Measurements from ENCODE around the gene GPAT3. TPM values are rescaled to one million over a fixed set of nuclear protein-coding genes. Genes with fewer than 3 reads are reported as not detected.
A peak's percentile ranks its signal among the peaks of the same experiment; 100 is the strongest.
"Not testable (repeated sequence)": the region's sequence is repeated elsewhere in the genome, so short reads cannot be mapped to it uniquely, and the experiment has no call there.

The GPAT3 gene
- total RNA-seq, 1 donor from 2014 or later, result 9.1 TPM

DNA sequence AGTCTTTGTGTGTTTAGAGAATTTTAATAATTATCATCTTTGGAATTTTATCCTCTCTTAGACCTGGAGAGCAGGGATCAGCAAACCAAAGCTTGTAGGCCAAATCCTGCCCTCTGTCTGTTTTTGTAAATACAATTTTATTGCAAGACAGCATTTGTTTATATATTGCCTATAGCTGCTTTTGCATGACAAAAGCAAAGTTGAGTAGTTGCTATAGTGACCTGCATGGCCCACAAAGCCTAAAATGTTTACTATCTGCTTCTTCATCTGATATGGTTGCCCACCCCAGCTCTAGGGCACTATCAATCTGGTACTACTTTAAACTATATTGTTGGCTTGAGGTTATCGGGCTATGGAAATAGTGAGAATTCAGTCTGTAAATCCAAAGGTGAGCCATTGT, 80.3 kb downstream of the GPAT3 start:
- H3K27me3 ChIP-seq (ENCODE audit: control insufficient read depth, insufficient read depth, low read length), result no peaks in the 10 kb centered on the region
- no peak overlapping the region for H3K4me3 ChIP-seq (ENCODE audit: low read depth, low read length)
- no peak for DNase-seq (ENCODE audit: low read depth)
- H3K36me3 ChIP-seq (ENCODE audit: control insufficient read depth, insufficient read depth, low read length), result no peaks in the 10 kb centered on the region
- TF ChIP-seq CTCF (IDR thresholded peaks at IDR 0.05; ENCODE audit: insufficient read depth, low read length, poor library complexity, severe bottlenecking), result no peak

DNA sequence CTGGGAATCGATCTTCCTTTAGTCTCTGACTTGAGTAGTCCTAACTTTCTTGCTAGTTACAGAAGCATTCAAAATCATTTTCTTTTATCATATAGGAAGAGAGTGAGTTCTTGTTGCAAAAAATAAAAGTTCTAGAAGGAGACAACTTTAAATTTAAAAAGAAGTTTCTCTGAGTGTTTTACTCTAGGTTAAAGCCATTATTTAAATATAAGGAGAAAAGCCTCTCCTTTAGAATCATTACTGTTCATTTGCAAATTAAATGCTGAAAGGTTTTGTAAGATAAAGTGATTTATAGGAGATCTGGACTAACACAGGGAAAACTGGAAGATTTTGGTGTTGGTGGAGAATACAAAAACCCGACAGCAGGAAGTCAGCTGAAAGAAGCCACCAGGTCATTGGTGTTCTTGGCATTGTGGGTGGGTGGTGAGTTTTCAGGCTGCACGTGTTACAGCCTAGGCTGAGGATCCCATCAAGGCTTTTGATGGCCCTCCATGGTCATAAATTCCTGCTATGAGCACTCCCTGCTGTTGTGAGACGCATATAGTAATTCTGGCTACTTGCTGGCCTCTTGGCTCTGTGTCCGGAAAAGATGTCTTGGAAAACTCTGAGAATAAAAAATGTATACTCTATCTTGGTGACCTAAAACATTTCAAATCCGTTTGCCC, 81.6 kb downstream of the GPAT3 start:
- no peak for DNase-seq (ENCODE audit: low read depth)
- TF ChIP-seq CTCF (IDR thresholded peaks at IDR 0.05; ENCODE audit: insufficient read depth, low read length, poor library complexity, severe bottlenecking), result no peak
- H3K36me3 ChIP-seq (ENCODE audit: control insufficient read depth, insufficient read depth, low read length), result no peaks in the 10 kb centered on the region
- H3K27me3 ChIP-seq (ENCODE audit: control insufficient read depth, insufficient read depth, low read length), result no peaks in the 10 kb centered on the region
- no peak overlapping the region for H3K4me3 ChIP-seq (ENCODE audit: low read depth, low read length)

DNA sequence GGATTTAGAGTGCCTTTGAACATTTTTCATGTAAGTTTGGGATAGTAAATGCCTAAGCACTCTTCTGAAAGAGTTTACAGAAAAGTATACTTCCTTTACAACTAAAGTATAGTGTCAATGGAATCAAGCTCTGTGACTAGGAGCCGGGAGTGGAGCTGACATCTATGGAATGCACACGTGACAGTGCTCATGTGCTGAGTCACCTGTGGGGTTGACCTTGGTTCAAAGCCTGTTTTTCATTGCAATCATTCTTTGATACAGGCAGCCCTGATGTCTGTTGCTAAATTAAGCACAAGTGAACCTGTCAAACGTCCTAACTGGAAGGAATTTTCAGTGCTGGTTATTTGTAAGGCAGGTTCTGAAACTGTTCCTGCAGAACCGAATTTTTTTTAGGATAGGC, 82.5 kb downstream of the GPAT3 start:
- no peaks in the 10 kb centered on the region for H3K36me3 ChIP-seq (ENCODE audit: control insufficient read depth, insufficient read depth, low read length)
- no peak overlapping the region for H3K4me3 ChIP-seq (ENCODE audit: low read depth, low read length)
- TF ChIP-seq CTCF (IDR thresholded peaks at IDR 0.05; ENCODE audit: insufficient read depth, low read length, poor library complexity, severe bottlenecking), result no peak
- H3K27me3 ChIP-seq (ENCODE audit: control insufficient read depth, insufficient read depth, low read length), result no peaks in the 10 kb centered on the region
- DNase-seq (ENCODE audit: low read depth), result peak; percentile 75

DNA sequence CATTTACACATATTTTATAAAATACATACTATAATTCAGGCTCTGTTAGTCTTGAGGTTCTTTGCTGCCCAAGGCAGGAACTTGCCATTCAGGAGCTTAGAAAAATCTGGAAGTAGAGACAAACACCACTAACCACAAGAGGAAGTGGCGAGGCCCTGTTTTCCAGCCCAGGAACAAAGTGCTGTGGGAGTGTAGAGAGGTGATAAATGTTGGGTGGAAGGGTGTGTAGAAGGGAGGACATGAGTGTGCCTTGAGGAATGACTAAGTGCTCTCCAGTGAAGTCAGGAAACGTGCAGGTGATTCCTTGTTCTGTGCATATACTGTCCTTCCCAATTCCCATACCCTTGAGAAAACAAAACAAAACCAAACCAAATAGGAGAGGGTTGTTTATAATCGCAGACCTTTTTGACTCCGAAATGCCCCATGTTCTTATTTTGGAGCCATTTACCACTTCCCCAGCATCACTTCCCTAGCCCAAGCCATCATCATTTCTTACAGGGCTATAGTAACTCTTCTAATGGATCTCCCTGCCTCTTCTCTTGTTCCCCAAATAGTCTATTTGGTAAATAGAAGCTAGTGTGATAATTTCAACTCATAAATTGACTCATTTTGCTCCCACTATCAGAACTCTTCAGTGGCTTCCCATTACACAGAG, 83.2 kb downstream of the GPAT3 start:
- no peak overlapping the region for H3K4me3 ChIP-seq (ENCODE audit: low read depth, low read length)
- no peaks in the 10 kb centered on the region for H3K27me3 ChIP-seq (ENCODE audit: control insufficient read depth, insufficient read depth, low read length)
- no peak for TF ChIP-seq CTCF (IDR thresholded peaks at IDR 0.05; ENCODE audit: insufficient read depth, low read length, poor library complexity, severe bottlenecking)
- no peak for DNase-seq (ENCODE audit: low read depth)
- H3K36me3 ChIP-seq (ENCODE audit: control insufficient read depth, insufficient read depth, low read length), result no peaks in the 10 kb centered on the region

- not testable (repeated sequence) for H3K36me3 ChIP-seq (ENCODE audit: control insufficient read depth, insufficient read depth, low read length); DNase-seq (ENCODE audit: low read depth); H3K27me3 ChIP-seq (ENCODE audit: control insufficient read depth, insufficient read depth, low read length); H3K4me3 ChIP-seq (ENCODE audit: low read depth, low read length)
These were observed 86.2 kb downstream of the GPAT3 start for GRCh38 chr4:83622127-83622526.

GRCh38 chr4:83625821-83626220, 89.9 kb downstream of the GPAT3 start:
- TF ChIP-seq CTCF (IDR thresholded peaks at IDR 0.05; ENCODE audit: insufficient read depth, low read length, poor library complexity, severe bottlenecking), result no peak
- Histone ChIP-seq H3K4me3 (ENCODE audit: low read depth, low read length) (no peak overlapping the region), H3K36me3 (ENCODE audit: control insufficient read depth, insufficient read depth, low read length) (no peaks in the 10 kb centered on the region), H3K27me3 (ENCODE audit: control insufficient read depth, insufficient read depth, low read length) (no peaks in the 10 kb centered on the region)
- no peak for DNase-seq (ENCODE audit: low read depth)
